HG03064 (cell line): ENCODE results near the gene SENP7.
"Not testable (repeated sequence)": the region's sequence is repeated elsewhere in the genome, so short reads cannot be mapped to it uniquely, and the experiment has no call there.

Source experiments
- ATAC-seq: cut with Tn5 transposase; IDR thresholded peaks from one replicate; pipeline ENCODE4 v1.9.1; 2021; ENCODE audit warnings: low read depth; ENCODE audit not compliant: unreplicated experiment

The SENP7 gene

GRCh38 chr3:101529816-101530685 is 17.0 kb upstream of the SENP7 start:
- ATAC-seq: no peak

- ATAC-seq: no peak
Observed at GRCh38 chr3:101527906-101528305, 14.9 kb upstream of the SENP7 start.

- no peak for ATAC-seq
Observed at GRCh38 chr3:101527441-101527840, 14.4 kb upstream of the SENP7 start.

- no peak for ATAC-seq
Observed at GRCh38 chr3:101521211-101521701, 8.2 kb upstream of the SENP7 start.

- ATAC-seq: no peak
Observed at GRCh38 chr3:101519685-101520365, 6.8 kb upstream of the SENP7 start.

- peak; percentile 97 for ATAC-seq
Observed at GRCh38 chr3:101518421-101518871, 5.4 kb upstream of the SENP7 start.

GRCh38 chr3:101513419-101513986 is 491 bp upstream of the SENP7 start:
- ATAC-seq: no peak

GRCh38 chr3:101512396-101512645 is 691 bp downstream of the SENP7 start:
- ATAC-seq: no peak

- ATAC-seq: no peak
Observed at GRCh38 chr3:101509811-101510210, 3.2 kb downstream of the SENP7 start.

GRCh38 chr3:101509281-101509680 is 3.7 kb downstream of the SENP7 start:
- no peak for ATAC-seq

GRCh38 chr3:101501783-101502182 is 11.2 kb downstream of the SENP7 start:
- no peak for ATAC-seq

- no peak for ATAC-seq
Observed at GRCh38 chr3:101500208-101500607, 12.8 kb downstream of the SENP7 start.

GRCh38 chr3:101497803-101498202 is 15.2 kb downstream of the SENP7 start:
- no peak for ATAC-seq

GRCh38 chr3:101495552-101495951 is 17.5 kb downstream of the SENP7 start:
- ATAC-seq: no peak

- ATAC-seq: no peak
Observed at GRCh38 chr3:101484805-101485620, 28.0 kb downstream of the SENP7 start.

GRCh38 chr3:101478980-101479379 is 34.0 kb downstream of the SENP7 start:
- no peak for ATAC-seq

GRCh38 chr3:101474841-101475552 is 38.0 kb downstream of the SENP7 start:
- not testable (repeated sequence) for ATAC-seq

- ATAC-seq: not testable (repeated sequence)
Observed at GRCh38 chr3:101468676-101469075, 44.3 kb downstream of the SENP7 start.

GRCh38 chr3:101467310-101467663 is 45.7 kb downstream of the SENP7 start:
- not testable (repeated sequence) for ATAC-seq
